Activated CD4-positive, alpha-beta T cell treated with anti-CD3 and anti-CD28 coated beads, Interleukin-2, amount 50 U/mL, for 24 hours (primary cell): ENCODE data around the gene TAAR6.
"Not testable (repeated sequence)": the region's sequence is repeated elsewhere in the genome, so short reads cannot be mapped to it uniquely, and the experiment has no call there.

Experiments
- DNase-seq, 2 donors: peaks; one replicate each; pipeline ENCODE4 v3.0.0-alpha.2; 2020; ENCODE audit warnings: low read depth in 1 of 2, low spot score in 1 of 2

TAAR6 gene, protein sequence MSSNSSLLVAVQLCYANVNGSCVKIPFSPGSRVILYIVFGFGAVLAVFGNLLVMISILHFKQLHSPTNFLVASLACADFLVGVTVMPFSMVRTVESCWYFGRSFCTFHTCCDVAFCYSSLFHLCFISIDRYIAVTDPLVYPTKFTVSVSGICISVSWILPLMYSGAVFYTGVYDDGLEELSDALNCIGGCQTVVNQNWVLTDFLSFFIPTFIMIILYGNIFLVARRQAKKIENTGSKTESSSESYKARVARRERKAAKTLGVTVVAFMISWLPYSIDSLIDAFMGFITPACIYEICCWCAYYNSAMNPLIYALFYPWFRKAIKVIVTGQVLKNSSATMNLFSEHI

GRCh38 chr6:132570221-132570777 is at the start of gene TAAR6:
TAAR6 (plus strand) TSS chr6:132570322; CDS start chr6:132570322, 0 bp downstream.
- no peak for DNase-seq

DNA sequence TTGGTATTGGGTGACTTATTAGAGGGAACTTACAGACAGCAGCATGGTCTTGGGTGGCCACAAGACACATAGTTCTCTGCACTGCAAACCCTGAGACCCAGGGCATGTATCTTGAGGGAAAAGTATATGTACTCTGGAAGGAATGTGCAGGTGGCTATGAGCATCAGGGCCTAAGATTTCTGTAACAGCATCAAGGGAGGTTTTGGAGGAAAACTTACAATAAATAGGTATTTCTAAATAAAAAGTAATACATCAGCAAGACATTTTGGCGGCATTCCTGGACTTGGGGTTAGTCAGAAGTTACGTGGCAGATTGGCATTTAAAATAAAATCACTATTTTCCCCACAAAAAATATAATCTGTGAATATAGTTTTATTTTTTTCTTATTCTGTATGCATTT is 49.2 kb upstream of the TAAR6 start:
- no peak for DNase-seq

- DNase-seq: no peak
These were observed 45.5 kb upstream of the TAAR6 start for GRCh38 chr6:132524646-132525045.

DNA sequence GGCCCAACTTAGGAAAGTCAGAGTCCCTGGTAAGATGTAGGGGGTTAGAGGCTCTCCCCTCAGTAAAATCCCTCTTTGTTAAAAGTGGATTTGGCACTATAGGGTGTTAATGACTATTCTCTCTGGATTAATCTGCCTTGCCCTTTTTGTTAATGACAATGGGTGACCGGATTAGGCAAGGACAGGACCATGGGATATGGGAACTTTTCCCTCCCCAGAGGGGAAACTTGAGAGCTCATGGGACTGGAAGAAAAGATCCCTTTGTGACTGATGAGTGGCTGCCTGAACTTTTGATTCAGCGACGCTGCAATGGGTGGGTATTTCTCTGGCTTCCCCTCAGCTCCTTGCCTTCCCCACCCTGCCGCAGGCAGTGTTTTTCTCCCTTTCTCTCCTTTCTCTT is 44.3 kb upstream of the TAAR6 start:
- no peak for DNase-seq

GRCh38 chr6:132526461-132526860 is 43.7 kb upstream of the TAAR6 start:
- no peak for DNase-seq

GRCh38 chr6:132527791-132528190 is 42.3 kb upstream of the TAAR6 start:
- DNase-seq: no peak

GRCh38 chr6:132530293-132530974 is 39.7 kb upstream of the TAAR6 start:
- DNase-seq: peak; percentile 18 to 69

DNA sequence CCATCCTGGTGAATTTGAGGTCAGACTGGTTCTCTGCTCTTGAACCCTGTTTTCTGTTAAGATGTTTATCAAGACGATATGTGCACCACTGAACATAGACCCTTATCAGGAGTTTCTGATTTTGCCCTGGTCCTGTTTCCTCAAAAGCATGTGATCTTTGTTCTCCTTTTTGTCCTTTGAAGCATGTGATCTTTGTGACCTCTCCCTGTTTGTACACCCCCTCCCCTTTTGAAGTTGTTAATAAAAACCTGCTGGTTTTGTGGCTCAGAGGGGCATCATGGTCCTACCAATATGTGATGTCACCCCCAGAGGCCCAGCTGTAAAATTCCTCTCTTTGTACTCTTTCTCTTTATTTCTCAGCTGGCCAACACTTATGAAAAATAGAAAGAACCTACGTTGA is 35.6 kb upstream of the TAAR6 start:
- DNase-seq: not testable (repeated sequence)

GRCh38 chr6:132537145-132537544 is 33.0 kb upstream of the TAAR6 start:
- DNase-seq: no peak

- no peak for DNase-seq
These were observed 32.1 kb upstream of the TAAR6 start, which contains the start of gene TAAR9 for GRCh38 chr6:132537977-132538376. TAAR9 (plus strand) TSS chr6:132538277; CDS start chr6:132538290, 13 bp downstream.

DNA sequence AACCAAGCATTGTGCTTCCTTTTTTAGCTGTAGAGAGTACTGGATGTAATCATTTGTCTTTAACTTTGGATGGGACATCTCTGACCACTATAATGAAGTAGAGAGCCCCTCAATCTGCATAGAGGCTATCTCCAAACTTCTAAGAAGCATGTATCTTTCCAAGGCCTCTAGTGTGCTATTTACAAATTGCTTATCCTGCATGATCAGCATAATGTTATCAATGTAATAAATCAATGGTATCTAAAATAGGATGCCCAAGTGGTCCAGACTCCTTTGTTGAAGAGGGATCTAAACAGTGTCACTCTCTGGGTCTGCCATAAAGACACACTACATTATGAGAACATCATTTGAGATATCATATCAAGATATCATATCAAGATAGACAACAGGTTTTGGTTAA is 25.3 kb upstream of the TAAR6 start:
- DNase-seq: no peak

- no peak for DNase-seq
These were observed 21.2 kb upstream of the TAAR6 start for GRCh38 chr6:132548746-132549463.

GRCh38 chr6:132551214-132551613 is 18.9 kb upstream of the TAAR6 start:
- no peak for DNase-seq

DNA sequence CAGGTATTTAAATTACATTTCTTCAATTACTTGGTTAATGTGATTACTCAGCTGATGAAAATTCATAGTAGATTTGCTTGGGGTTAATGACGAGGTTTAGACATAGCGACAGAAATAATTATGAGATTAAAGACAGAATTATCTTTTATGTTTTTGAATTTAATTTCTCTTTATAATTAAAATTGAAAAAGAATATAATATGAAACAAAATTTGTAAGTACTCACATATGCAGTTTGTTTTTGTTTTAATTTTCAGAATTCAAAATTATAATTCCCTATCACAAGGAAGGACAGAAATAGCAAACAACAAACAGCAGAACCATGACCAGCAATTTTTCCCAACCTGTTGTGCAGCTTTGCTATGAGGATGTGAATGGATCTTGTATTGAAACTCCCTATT is 17.8 kb upstream of the TAAR6 start, which contains the start of gene TAAR8:
Gene TAAR8, plus strand, starts transcription at position 301 of the 400 bp plus-strand sequence. Its CDS starts 21 bp downstream, at position 322.
- no peak for DNase-seq

DNA sequence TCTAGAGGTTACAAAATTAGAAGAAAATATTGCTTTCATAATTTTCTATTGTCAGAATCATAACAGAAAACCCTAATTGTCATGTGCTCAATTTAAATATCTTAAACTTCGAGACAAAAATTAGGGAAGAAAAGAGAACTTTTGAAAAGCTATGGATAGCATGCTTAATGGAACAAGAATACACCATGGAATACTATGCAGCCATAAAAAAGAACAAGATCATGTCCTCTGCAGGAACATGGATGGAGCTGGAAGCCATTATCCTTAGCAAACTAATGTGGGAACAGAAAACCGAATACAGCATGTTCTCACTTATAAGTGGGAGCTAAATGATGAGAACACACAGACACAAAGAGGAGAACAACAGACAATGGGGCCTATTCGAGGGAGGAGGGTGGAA is 10.0 kb upstream of the TAAR6 start:
- not testable (repeated sequence) for DNase-seq

DNA sequence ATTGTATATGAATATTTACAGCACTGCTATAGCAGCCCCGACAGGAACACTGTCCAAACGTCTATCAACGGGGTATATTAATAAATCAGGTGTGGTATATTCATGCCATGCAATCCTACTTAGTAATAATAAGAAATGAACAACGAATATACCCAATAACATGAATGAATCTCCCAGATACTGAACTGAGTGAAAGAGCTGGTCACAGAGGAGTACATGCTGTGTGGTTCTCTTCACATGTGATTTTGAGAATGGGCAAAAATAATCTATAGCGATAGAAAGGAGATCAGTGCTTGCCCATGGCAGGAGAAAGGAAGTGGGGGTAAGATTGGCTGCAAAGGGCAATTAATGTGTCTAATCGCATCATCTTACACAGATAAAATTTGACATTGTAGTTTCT is 3.7 kb upstream of the TAAR6 start:
- no peak for DNase-seq

GRCh38 chr6:132567566-132567965 is 2.6 kb upstream of the TAAR6 start:
- DNase-seq: no peak

DNA sequence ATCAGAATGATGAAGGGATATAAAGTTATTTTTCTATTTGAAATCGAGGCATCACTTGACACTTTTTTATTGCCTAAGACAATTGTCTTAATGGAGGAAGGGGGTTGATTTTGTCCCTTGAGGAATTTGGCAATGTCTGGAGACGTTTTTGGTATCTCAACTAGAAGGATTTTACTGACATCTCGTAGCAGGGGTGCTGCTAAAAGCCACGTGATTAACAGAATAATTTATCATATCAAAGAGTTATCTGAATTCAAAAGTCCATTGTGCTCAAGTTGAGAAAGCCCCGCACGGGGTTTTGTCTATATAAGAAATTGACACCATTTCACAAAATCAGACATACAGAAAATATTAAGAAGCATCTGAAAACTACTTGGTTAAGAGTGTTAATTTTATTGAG is 1.5 kb upstream of the TAAR6 start:
- no peak for DNase-seq

GRCh38 chr6:132569170-132569569 is 952 bp upstream of the TAAR6 start:
- DNase-seq: no peak

DNA sequence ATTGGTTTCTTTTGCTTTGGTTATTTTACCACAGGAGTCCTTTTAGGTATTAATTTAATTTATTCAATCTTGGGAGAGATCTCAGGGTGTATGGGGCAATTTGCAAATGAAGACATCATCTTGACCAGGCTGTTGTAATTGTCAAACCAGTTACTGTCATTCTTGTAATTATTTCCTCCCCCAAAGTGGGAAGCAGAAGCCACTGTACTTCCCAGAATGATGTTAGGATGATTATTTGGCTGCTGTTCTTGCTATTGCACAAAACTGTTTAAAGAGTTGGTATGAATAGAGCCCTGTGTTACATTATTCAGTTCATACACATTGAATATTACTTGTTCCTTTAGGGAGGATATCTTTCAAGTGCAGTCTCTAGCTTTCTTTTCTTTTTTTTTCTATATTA is 1.7 kb downstream of the TAAR6 start:
- DNase-seq: no peak

- DNase-seq: no peak
These were observed 14.6 kb downstream of the TAAR6 start for GRCh38 chr6:132584698-132585097.

DNA sequence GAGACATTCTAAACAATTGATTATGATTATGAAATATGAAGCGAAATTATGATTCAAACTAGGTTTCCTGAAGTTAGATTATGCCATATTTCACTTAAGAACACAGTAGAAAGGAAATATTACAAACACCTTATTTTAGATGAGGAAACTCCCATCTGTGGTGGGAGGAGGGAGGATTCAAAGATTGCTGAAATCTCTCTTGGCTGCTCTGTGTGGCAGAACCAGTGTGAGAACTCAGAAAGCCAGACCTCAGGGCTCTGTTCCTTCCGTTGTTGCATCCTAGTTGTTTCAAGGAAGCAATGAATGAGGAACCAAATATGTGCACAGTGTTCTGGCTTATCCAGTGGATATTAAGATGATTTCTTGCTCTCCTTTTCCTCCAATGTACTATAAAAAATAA is 17.3 kb downstream of the TAAR6 start:
- DNase-seq: no peak
